Peyer's patch (tissue), 4 donors: ENCODE measurements around the gene XRN1.

Experiments
- POLR2A ChIP-seq, 2 donors: fragments of 450-650 bp; IDR thresholded peaks; one replicate each; pipeline ENCODE4 v1.5.1; 2017; ENCODE audit warnings: antibody characterized with exemption in 2 of 2, mild to moderate bottlenecking in 2 of 2, moderate library complexity in 2 of 2
- TF ChIP-seq, protein P1 (sequence below), 6 experiments: fragments of 450-650 bp in 4 of 6; fragments of 200-600 bp in 2 of 6; sonication (generic) in 1 of 6; IDR thresholded peaks; one replicate each; pipeline ENCODE4 v1.5.1; 2017 to 2019; ENCODE audit warnings: antibody characterized with exemption in 6 of 6, mild to moderate bottlenecking in 3 of 6, moderate library complexity in 1 of 6

DNA sequence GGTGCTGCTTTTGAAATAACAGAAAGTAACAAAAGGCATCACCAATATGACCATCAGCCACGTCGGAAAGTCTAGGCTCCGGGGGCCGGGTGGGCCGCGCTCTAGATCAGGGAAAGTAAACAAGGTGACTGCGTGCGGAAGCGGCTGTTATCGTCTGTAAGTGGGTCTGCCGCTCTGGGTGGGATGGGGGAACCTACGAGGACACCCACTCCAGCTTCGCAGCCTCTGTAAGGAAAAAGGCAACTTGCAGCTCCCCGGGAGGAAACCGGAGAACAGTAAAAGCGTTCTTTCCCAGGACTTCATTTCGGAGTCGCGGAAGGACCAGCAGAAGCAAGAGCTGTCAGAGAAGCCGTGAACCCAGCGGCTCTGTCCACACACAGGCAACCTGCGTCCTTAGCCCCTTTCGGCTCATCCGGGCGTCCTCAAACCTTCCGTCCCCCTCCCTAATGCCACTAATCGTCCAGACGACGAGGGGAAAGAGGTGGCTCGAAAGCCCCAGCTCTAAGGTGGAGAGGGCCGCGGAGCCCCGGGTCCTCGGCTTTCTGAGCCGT lies 461 bp downstream of the XRN1 start:
- TF ChIP-seq, protein P1, sequence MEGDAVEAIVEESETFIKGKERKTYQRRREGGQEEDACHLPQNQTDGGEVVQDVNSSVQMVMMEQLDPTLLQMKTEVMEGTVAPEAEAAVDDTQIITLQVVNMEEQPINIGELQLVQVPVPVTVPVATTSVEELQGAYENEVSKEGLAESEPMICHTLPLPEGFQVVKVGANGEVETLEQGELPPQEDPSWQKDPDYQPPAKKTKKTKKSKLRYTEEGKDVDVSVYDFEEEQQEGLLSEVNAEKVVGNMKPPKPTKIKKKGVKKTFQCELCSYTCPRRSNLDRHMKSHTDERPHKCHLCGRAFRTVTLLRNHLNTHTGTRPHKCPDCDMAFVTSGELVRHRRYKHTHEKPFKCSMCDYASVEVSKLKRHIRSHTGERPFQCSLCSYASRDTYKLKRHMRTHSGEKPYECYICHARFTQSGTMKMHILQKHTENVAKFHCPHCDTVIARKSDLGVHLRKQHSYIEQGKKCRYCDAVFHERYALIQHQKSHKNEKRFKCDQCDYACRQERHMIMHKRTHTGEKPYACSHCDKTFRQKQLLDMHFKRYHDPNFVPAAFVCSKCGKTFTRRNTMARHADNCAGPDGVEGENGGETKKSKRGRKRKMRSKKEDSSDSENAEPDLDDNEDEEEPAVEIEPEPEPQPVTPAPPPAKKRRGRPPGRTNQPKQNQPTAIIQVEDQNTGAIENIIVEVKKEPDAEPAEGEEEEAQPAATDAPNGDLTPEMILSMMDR (IDR thresholded peaks at IDR 0.05) = no peak
- TF ChIP-seq POLR2A (IDR thresholded peaks at IDR 0.05) = no peak
